GM13977 (cell line): ENCODE results near the gene DIPK1B.

Source experiments
- DNase-seq: peaks from one replicate; pipeline ENCODE4 v3.0.0; 2012; ENCODE audit warnings: low spot score
- CTCF ChIP-seq: IDR thresholded peaks from 2 replicates; pipeline ENCODE4 v1.5.1; 2012; ENCODE audit warnings: mild to moderate bottlenecking, control low read depth; ENCODE audit not compliant: insufficient read depth; ENCODE audit errors: extremely low read depth, missing control alignments
- in situ Hi-C: fragments of 300-500 bp; cut with MboI; formaldehyde crosslinking; loops from one replicate; pipeline ENCODE4 v1.12.0; 2022; ENCODE audit warnings: low sequenced_read_pairs, low pct_unique_long_range_greater_than_20kb, mixed read lengths, inconsistent platforms; ENCODE audit not compliant: unreplicated experiment

Gene DIPK1B

DNA sequence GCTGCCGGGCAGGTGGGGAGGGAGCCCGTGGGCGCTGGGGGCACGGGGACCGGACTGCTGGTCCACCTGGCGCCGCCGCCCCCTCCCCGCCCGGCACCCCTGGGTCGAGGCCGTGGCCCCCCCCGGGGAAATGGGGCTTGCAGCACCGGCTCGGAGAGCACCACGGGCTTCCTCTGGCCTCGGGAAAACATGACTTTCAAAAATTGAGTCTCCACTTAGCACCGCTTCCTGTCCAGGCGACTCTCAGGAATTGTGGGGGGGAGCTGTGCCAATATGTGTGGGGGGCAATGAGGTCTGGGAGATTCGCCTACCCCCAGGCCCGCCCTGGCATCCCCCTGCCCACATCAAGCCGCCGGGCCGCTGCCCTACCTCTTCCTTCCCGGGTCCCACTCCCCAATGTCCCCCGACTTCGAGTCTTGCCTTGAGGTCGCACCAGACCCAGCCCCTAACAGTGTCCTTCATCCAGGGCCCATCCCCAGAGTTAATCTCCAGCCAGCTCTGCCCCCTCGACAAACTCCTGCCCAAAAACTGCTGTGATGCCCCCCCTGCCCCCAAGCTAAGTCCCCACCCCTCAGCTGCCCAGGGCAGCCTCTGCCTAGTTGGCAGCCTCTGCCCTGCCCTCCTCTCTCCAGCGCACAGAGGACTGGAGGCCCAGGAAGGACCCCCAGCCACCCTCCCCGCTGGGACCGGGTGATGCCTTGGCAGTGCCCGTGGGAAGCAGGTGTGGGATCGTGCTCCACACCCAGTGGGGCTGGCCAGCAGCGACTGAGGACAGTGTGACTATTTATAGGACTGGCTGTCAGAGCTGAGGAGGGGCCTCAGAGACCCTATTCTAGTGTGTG, 45.8 kb upstream of the DIPK1B start:
- TF ChIP-seq CTCF = no peak
- in situ Hi-C loops = no loop called here
- no peak for DNase-seq

GRCh38 chr9:136667214-136667939, 45.0 kb upstream of the DIPK1B start:
- no peak for TF ChIP-seq CTCF
- no peak for DNase-seq
- in situ Hi-C loops = no loop called here

DNA sequence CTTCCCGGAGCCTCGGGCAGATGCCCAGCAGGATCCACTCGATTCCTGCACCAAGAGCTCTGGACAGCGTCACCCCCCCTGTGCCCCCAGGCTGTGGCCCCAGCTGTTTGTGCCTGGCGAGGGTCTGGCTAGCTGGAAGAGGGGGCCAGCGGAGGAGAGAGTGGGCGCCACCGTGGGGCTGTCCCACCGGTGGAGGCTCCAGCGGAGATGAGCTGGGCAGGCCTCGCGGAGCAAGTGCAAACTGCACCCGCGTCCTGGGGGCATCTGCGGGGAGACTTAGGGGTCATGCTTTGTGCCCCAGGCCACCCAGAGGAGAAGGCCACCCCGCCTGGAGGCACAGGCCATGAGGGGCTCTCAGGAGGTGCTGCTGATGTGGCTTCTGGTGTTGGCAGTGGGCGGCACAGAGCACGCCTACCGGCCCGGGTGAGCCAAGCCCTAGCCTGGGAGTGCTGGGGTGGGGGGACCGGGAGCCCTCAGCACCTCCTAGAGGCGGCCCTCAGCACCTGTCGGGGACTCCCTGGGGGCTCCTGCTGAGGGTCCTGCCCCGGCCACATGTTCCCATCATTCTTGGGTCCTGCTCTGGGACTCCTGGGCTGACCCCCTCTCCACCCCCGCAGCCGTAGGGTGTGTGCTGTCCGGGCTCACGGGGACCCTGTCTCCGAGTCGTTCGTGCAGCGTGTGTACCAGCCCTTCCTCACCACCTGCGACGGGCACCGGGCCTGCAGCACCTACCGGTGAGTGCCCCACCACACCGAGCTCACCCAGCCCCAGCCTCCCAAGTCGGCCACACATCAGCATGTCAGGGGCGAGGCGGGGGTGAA, 44.2 kb upstream of the DIPK1B start:
- in situ Hi-C loops = no loop called here
- DNase-seq = no peak
- TF ChIP-seq CTCF = no peak

DNA sequence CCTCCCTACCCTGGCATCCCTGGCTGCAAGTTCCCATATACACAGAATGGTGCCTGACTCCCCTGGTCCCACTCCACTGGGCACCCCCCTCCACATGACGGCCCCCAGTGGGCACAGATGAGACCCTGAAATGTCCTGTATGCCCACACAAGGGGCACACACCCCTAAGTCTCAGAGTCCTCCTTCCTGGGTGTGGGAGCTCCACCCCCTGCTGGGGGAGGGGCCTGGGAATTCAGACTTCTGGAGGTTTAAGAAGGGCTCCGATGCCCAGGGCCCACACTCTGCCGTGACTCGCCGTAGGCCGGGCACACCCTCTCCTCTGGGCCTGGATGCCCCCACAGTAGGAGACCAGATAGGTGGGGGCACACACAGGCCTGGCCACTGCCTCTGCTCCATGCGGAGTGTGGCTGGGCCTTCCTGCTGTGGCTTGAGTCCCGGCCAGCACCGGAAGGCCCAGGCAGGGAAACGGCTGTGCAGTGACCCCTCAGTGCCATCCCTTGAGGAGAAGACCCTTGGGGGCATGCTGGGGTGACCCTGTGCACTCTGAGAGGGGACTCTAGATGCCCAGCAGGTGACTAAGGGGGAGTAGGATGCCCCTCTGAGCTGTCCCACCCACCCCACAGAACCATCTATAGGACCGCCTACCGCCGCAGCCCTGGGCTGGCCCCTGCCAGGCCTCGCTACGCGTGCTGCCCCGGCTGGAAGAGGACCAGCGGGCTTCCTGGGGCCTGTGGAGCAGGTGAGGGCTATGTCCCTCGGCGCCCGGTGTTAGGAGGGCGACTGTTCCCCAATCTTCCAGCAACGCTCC, 43.2 kb upstream of the DIPK1B start:
- TF ChIP-seq CTCF = no peak
- no peak for DNase-seq
- in situ Hi-C loops = no loop called here

DNA sequence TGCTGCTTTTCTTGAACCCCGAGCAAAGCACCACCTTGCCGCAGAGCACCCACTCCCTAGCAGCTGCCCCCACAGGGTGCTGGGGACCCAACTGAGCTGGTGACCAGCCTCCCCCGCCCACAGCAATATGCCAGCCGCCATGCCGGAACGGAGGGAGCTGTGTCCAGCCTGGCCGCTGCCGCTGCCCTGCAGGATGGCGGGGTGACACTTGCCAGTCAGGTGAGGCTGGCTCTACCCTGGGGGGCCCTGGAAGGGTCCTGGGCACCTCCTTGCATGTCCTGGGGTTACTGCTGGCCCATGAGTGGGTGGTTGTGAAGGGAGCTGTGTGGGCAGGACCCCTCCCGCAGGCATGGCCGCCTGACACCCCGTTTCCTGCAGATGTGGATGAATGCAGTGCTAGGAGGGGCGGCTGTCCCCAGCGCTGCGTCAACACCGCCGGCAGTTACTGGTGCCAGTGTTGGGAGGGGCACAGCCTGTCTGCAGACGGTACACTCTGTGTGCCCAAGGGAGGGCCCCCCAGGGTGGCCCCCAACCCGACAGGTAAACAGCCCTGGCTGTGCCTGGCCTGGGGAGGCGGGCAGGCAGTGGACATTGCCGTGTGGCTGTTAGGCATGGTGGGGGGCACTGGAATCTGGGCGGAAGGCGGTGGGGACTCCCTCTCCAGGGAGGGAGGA, 42.4 kb upstream of the DIPK1B start:
- in situ Hi-C loops = no loop called here
- DNase-seq = no peak
- no peak for TF ChIP-seq CTCF
